SU-DHL-6 (cell line): Measurements from ENCODE around the gene VPS13A.

ENCODE experiments used
- H2AFZ ChIP-seq: fragments of 200-600 bp; sonication (generic); 2 replicates; pipeline ENCODE4 v1.6.1; 2014; ENCODE audit warnings: low read depth, mild to moderate bottlenecking, moderate library complexity, mixed read lengths, antibody characterized with exemption, low read length; ENCODE audit not compliant: severe bottlenecking
- H3F3A ChIP-seq: fragments of 200-600 bp; shearing (Covaris generic); 2 replicates; pipeline ENCODE4 v1.6.0; 2016; ENCODE audit warnings: antibody characterized with exemption, mild to moderate bottlenecking; ENCODE audit not compliant: insufficient read depth
- H3K27ac ChIP-seq: fragments of 200-600 bp; sonication (generic); 2 replicates; pipeline ENCODE4 v1.5.1; 2016; ENCODE audit warnings: low read depth, mild to moderate bottlenecking, low read length, moderate library complexity, mixed read lengths
- H3K27me3 ChIP-seq: fragments of 200-600 bp; sonication (generic), shearing (Covaris generic); 2 replicates; pipeline ENCODE4 v1.6.0; 2014; ENCODE audit warnings: mild to moderate bottlenecking, low read length
- H3K36me3 ChIP-seq: fragments of 200-600 bp; sonication (generic); 2 replicates; pipeline ENCODE4 v1.6.1; 2014; ENCODE audit warnings: mild to moderate bottlenecking, low read length, mixed read lengths
- H3K4me2 ChIP-seq: fragments of 300-600, 200-600 bp; shearing (Covaris generic), sonication (generic); 2 replicates; pipeline ENCODE4 v1.6.0; 2014; ENCODE audit warnings: low read length, low read depth, mild to moderate bottlenecking; ENCODE audit not compliant: poor library complexity, severe bottlenecking
- H3K4me3 ChIP-seq: fragments of 200-600 bp; sonication (generic); 2 replicates; pipeline ENCODE4 v1.5.1; 2014; ENCODE audit warnings: antibody characterized with exemption, low read length, mild to moderate bottlenecking, mixed read lengths; ENCODE audit not compliant: insufficient read depth, poor library complexity, severe bottlenecking
- H3K79me2 ChIP-seq: fragments of 200-600 bp; sonication (generic); 2 replicates; pipeline ENCODE4 v1.6.1; 2014; ENCODE audit warnings: mild to moderate bottlenecking, low read length, moderate library complexity; ENCODE audit not compliant: insufficient read depth
- H3K9ac ChIP-seq: fragments of 200-600 bp; sonication (generic); 2 replicates; pipeline ENCODE4 v1.7.0; 2014; ENCODE audit warnings: mild to moderate bottlenecking, low read length
- H3K9me2 ChIP-seq: fragments of 200-600 bp; sonication (generic); replicated peaks from 2 replicates; pipeline ENCODE4 v1.6.1; 2014; ENCODE audit warnings: low read length; ENCODE audit not compliant: insufficient read depth
- H3K9me3 ChIP-seq: fragments of 200-600 bp; sonication (generic); 2 replicates; pipeline ENCODE4 v1.6.1; 2014; ENCODE audit warnings: low read length, mixed read lengths; ENCODE audit not compliant: insufficient read depth
- H4K20me1 ChIP-seq: fragments of 200-600 bp; sonication (generic); 2 replicates; pipeline ENCODE4 v1.6.1; 2014; ENCODE audit warnings: low read depth, mild to moderate bottlenecking, antibody characterized with exemption, low read length, moderate library complexity, mixed read lengths
- EZH2phosphoT487 ChIP-seq: fragments of 200-600 bp; sonication (generic), shearing (Covaris generic); conservative IDR thresholded peaks from 2 replicates; pipeline ENCODE4 v1.6.1; 2018; ENCODE audit warnings: mild to moderate bottlenecking, antibody characterized with exemption, low read length, moderate library complexity, mixed read lengths
- TF ChIP-seq, protein P1 (sequence below): fragments of 200-600 bp; sonication (generic); IDR thresholded peaks from one replicate; pipeline ENCODE4 v1.5.1; 2017; ENCODE audit warnings: antibody characterized with exemption, mild to moderate bottlenecking, low read length, moderate library complexity; ENCODE audit not compliant: insufficient read depth, poor library complexity, severe bottlenecking

VPS13A gene

DNA sequence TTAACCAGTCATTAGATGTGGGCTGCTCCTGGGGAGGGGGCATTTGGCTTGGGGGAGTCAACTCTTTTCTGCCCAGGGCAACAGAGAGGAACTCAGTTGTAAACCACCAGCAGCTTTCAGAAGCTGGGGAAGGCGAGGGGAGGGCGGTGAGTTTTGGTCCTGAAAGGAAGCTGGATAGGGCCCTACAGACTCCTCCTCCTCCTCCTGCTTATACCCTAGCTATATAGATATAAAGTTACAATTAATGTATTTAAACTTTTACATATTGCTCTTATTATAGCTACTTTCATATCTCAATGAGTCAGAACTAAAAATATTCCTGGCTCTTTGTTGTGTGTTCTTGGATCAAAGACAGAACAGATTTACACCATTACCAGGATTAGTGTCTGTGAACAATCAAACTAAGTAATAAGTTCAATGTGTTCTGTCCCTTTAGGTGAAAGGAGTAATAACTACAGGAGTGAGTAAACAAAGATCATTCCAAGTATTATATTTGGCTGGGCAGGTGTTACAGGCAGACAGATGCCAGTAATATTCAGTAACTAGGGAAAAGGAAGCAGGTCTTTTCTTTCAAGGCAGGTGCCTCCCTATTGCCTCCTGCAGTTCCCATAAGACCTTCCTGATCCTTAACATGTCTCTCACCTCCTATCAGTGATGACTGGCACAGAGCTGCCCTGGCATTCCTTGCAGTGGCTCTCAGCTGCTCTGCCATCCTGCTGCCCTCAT, 20.5 kb upstream of the VPS13A start:
- Histone ChIP-seq H3K9me3 (no peaks in the 10 kb centered on the region), H3K9me2 (no peaks in the 10 kb centered on the region), H3K36me3 (no peaks in the 10 kb centered on the region), H3K4me3 (no peak overlapping the region), H3K79me2 (no peaks in the 10 kb centered on the region), H3K27me3 (no peaks in the 10 kb centered on the region), H3F3A (no peaks in the 10 kb centered on the region), H3K9ac (no peak overlapping the region), H3K4me2 (no peak overlapping the region), H2AFZ (no peak overlapping the region), H3K27ac (no peak overlapping the region), H4K20me1 (no peaks in the 10 kb centered on the region)
- TF ChIP-seq EZH2phosphoT487, result no peak
- TF ChIP-seq, protein P1, sequence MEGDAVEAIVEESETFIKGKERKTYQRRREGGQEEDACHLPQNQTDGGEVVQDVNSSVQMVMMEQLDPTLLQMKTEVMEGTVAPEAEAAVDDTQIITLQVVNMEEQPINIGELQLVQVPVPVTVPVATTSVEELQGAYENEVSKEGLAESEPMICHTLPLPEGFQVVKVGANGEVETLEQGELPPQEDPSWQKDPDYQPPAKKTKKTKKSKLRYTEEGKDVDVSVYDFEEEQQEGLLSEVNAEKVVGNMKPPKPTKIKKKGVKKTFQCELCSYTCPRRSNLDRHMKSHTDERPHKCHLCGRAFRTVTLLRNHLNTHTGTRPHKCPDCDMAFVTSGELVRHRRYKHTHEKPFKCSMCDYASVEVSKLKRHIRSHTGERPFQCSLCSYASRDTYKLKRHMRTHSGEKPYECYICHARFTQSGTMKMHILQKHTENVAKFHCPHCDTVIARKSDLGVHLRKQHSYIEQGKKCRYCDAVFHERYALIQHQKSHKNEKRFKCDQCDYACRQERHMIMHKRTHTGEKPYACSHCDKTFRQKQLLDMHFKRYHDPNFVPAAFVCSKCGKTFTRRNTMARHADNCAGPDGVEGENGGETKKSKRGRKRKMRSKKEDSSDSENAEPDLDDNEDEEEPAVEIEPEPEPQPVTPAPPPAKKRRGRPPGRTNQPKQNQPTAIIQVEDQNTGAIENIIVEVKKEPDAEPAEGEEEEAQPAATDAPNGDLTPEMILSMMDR, result no peak

DNA sequence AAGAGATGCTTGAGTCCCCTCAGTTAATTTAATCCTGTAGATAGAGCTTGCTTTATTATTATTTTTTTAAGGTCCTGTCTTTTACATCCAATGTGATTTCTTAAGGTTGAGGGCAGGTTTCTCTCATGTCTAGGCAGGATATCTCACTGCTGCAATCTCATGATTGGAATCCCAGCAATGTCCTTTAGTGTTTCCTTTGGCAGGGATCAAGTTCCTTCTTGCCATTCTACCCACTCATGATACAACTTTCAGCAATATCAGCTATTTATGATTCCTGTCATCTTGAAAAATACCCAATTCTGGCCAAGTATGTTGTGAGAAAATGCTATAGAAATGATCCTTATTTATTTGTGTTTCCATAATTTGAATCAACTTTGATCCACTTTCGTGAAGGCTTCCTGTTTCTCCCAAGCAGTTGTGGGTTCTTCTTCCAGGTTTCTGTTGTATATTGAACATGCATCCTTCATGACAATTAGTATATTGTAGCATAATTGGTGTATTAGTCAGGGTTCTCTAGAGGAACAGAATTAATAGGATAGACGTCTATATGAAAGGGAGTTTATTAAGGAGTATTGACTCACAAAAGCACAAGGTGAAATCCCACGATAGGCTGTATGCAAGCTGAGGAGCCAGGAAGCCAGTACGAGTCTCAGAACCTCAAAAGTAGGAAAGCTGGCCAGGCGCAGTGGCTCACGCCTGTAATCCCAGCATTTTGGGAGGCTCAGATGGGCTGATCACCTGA, 18.4 kb upstream of the VPS13A start:
- Histone ChIP-seq H3K9me2 (no peaks in the 10 kb centered on the region), H3K79me2 (no peaks in the 10 kb centered on the region), H4K20me1 (no peaks in the 10 kb centered on the region), H3K27me3 (no peaks in the 10 kb centered on the region), H2AFZ (no peak overlapping the region), H3K36me3 (no peaks in the 10 kb centered on the region), H3K27ac (no peak overlapping the region), H3K4me3 (no peak overlapping the region), H3K4me2 (no peak overlapping the region), H3K9ac (no peak overlapping the region), H3F3A (no peaks in the 10 kb centered on the region), H3K9me3 (no peaks in the 10 kb centered on the region)
- no peak for TF ChIP-seq EZH2phosphoT487
- TF ChIP-seq, protein P1, result no peak

DNA sequence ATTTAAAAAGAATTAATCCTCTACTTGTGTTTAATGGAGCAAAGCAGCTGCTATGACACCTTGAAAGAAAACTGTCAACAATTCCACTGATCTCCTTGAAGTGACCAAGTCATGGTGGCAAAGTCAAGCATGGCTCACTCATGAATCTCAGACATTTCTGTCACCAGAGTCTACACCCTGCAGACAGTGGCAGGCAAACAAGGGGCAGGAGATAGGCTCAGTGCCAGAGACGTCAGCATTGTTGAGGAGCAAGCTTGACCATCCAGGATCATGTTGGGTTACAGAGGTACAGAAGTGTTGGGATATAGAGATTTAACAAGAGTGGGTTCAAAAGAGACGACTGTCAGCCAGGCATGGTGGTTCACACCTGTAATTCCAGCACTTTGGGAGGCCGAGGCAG, 16.1 kb upstream of the VPS13A start:
- Histone ChIP-seq H3K36me3 (no peaks in the 10 kb centered on the region), H3K79me2 (no peaks in the 10 kb centered on the region), H3K27me3 (no peaks in the 10 kb centered on the region), H4K20me1 (no peaks in the 10 kb centered on the region), H3K9me2 (no peaks in the 10 kb centered on the region), H3K27ac (no peak overlapping the region), H3K4me2 (no peak overlapping the region), H3K9ac (no peak overlapping the region), H2AFZ (no peak overlapping the region), H3K4me3 (no peak overlapping the region), H3K9me3 (no peaks in the 10 kb centered on the region), H3F3A (no peaks in the 10 kb centered on the region)
- TF ChIP-seq EZH2phosphoT487, result no peak
- TF ChIP-seq, protein P1, result no peak
